ENCODE results near the gene GOLGA6L10.
"Not testable (repeated sequence)": the region's sequence is repeated elsewhere in the genome, so short reads cannot be mapped to it uniquely, and the experiment has no call there.

The GOLGA6L10 gene

GRCh38 chr15:82344421-82344820, 4.9 kb downstream of the GOLGA6L10 start:
- DNase-seq; H3K9me3 ChIP-seq (ENCODE audit: control insufficient read depth, low read length); H3K27ac ChIP-seq (ENCODE audit: insufficient read depth, low read length, poor library complexity, severe bottlenecking); H3K4me1 ChIP-seq (ENCODE audit: control insufficient read depth, insufficient read depth, low read length, poor library complexity, severe bottlenecking); H3K4me3 ChIP-seq (ENCODE audit: insufficient read depth, low read depth, low read length, poor library complexity, severe bottlenecking); H3K36me3 ChIP-seq (ENCODE audit: control insufficient read depth, insufficient read depth, low read length); H3K27me3 ChIP-seq (replicated peaks; ENCODE audit: control insufficient read depth, insufficient read depth, low read length, poor library complexity, severe bottlenecking): not testable (repeated sequence)

- not testable (repeated sequence) for H3K36me3 ChIP-seq (ENCODE audit: control insufficient read depth, insufficient read depth, low read length); H3K4me1 ChIP-seq (ENCODE audit: control insufficient read depth, insufficient read depth, low read length, poor library complexity, severe bottlenecking); H3K4me3 ChIP-seq (ENCODE audit: insufficient read depth, low read depth, low read length, poor library complexity, severe bottlenecking); H3K27ac ChIP-seq (ENCODE audit: insufficient read depth, low read length, poor library complexity, severe bottlenecking); H3K9me3 ChIP-seq (ENCODE audit: control insufficient read depth, low read length); DNase-seq; H3K27me3 ChIP-seq (replicated peaks; ENCODE audit: control insufficient read depth, insufficient read depth, low read length, poor library complexity, severe bottlenecking)
These were observed 5.4 kb downstream of the GOLGA6L10 start for GRCh38 chr15:82343851-82344250.

- not testable (repeated sequence) for H3K27me3 ChIP-seq (replicated peaks; ENCODE audit: control insufficient read depth, insufficient read depth, low read length, poor library complexity, severe bottlenecking); H3K36me3 ChIP-seq (ENCODE audit: control insufficient read depth, insufficient read depth, low read length); H3K9me3 ChIP-seq (ENCODE audit: control insufficient read depth, low read length); H3K4me1 ChIP-seq (ENCODE audit: control insufficient read depth, insufficient read depth, low read length, poor library complexity, severe bottlenecking); H3K27ac ChIP-seq (ENCODE audit: insufficient read depth, low read length, poor library complexity, severe bottlenecking); H3K4me3 ChIP-seq (ENCODE audit: insufficient read depth, low read depth, low read length, poor library complexity, severe bottlenecking)
- DNase-seq, result peak in 1 of 3 donors; percentile 12
These were observed 6.5 kb downstream of the GOLGA6L10 start for GRCh38 chr15:82342632-82343374.

GRCh38 chr15:82338573-82338972, 10.7 kb downstream of the GOLGA6L10 start:
- H3K36me3 ChIP-seq (ENCODE audit: control insufficient read depth, insufficient read depth, low read length); H3K27me3 ChIP-seq (replicated peaks; ENCODE audit: control insufficient read depth, insufficient read depth, low read length, poor library complexity, severe bottlenecking); H3K4me1 ChIP-seq (ENCODE audit: control insufficient read depth, insufficient read depth, low read length, poor library complexity, severe bottlenecking); DNase-seq; H3K4me3 ChIP-seq (ENCODE audit: insufficient read depth, low read depth, low read length, poor library complexity, severe bottlenecking); H3K9me3 ChIP-seq (ENCODE audit: control insufficient read depth, low read length); H3K27ac ChIP-seq (ENCODE audit: insufficient read depth, low read length, poor library complexity, severe bottlenecking): not testable (repeated sequence)

- H3K4me1 ChIP-seq (ENCODE audit: control insufficient read depth, insufficient read depth, low read length, poor library complexity, severe bottlenecking); H3K36me3 ChIP-seq (ENCODE audit: control insufficient read depth, insufficient read depth, low read length); H3K27ac ChIP-seq (ENCODE audit: insufficient read depth, low read length, poor library complexity, severe bottlenecking); H3K27me3 ChIP-seq (replicated peaks; ENCODE audit: control insufficient read depth, insufficient read depth, low read length, poor library complexity, severe bottlenecking); H3K4me3 ChIP-seq (ENCODE audit: insufficient read depth, low read depth, low read length, poor library complexity, severe bottlenecking); H3K9me3 ChIP-seq (ENCODE audit: control insufficient read depth, low read length); DNase-seq: not testable (repeated sequence)
These were observed 11.2 kb downstream of the GOLGA6L10 start for GRCh38 chr15:82338053-82338452.

GRCh38 chr15:82337051-82337450, 12.2 kb downstream of the GOLGA6L10 start:
- H3K27me3 ChIP-seq (replicated peaks; ENCODE audit: control insufficient read depth, insufficient read depth, low read length, poor library complexity, severe bottlenecking); H3K4me3 ChIP-seq (ENCODE audit: insufficient read depth, low read depth, low read length, poor library complexity, severe bottlenecking); H3K4me1 ChIP-seq (ENCODE audit: control insufficient read depth, insufficient read depth, low read length, poor library complexity, severe bottlenecking); H3K27ac ChIP-seq (ENCODE audit: insufficient read depth, low read length, poor library complexity, severe bottlenecking); DNase-seq; H3K36me3 ChIP-seq (ENCODE audit: control insufficient read depth, insufficient read depth, low read length); H3K9me3 ChIP-seq (ENCODE audit: control insufficient read depth, low read length): not testable (repeated sequence)

GRCh38 chr15:82336180-82336647, 13.1 kb downstream of the GOLGA6L10 start:
- H3K4me3 ChIP-seq (ENCODE audit: insufficient read depth, low read depth, low read length, poor library complexity, severe bottlenecking); DNase-seq; H3K27ac ChIP-seq (ENCODE audit: insufficient read depth, low read length, poor library complexity, severe bottlenecking); H3K36me3 ChIP-seq (ENCODE audit: control insufficient read depth, insufficient read depth, low read length); H3K9me3 ChIP-seq (ENCODE audit: control insufficient read depth, low read length); H3K4me1 ChIP-seq (ENCODE audit: control insufficient read depth, insufficient read depth, low read length, poor library complexity, severe bottlenecking); H3K27me3 ChIP-seq (replicated peaks; ENCODE audit: control insufficient read depth, insufficient read depth, low read length, poor library complexity, severe bottlenecking): not testable (repeated sequence)

- H3K9me3 ChIP-seq (ENCODE audit: control insufficient read depth, low read length); H3K27me3 ChIP-seq (replicated peaks; ENCODE audit: control insufficient read depth, insufficient read depth, low read length, poor library complexity, severe bottlenecking); H3K4me1 ChIP-seq (ENCODE audit: control insufficient read depth, insufficient read depth, low read length, poor library complexity, severe bottlenecking); H3K4me3 ChIP-seq (ENCODE audit: insufficient read depth, low read depth, low read length, poor library complexity, severe bottlenecking); DNase-seq; H3K27ac ChIP-seq (ENCODE audit: insufficient read depth, low read length, poor library complexity, severe bottlenecking); H3K36me3 ChIP-seq (ENCODE audit: control insufficient read depth, insufficient read depth, low read length): not testable (repeated sequence)
These were observed 14.3 kb downstream of the GOLGA6L10 start for GRCh38 chr15:82335006-82335405.

- DNase-seq; H3K27ac ChIP-seq (ENCODE audit: insufficient read depth, low read length, poor library complexity, severe bottlenecking); H3K27me3 ChIP-seq (replicated peaks; ENCODE audit: control insufficient read depth, insufficient read depth, low read length, poor library complexity, severe bottlenecking): not testable (repeated sequence)
These were observed 14.7 kb downstream of the GOLGA6L10 start for GRCh38 chr15:82334554-82334932.

GRCh38 chr15:82333603-82334553, 15.4 kb downstream of the GOLGA6L10 start:
- not testable (repeated sequence) for H3K4me1 ChIP-seq (ENCODE audit: control insufficient read depth, insufficient read depth, low read length, poor library complexity, severe bottlenecking); H3K27ac ChIP-seq (ENCODE audit: insufficient read depth, low read length, poor library complexity, severe bottlenecking); DNase-seq; H3K36me3 ChIP-seq (ENCODE audit: control insufficient read depth, insufficient read depth, low read length); H3K9me3 ChIP-seq (ENCODE audit: control insufficient read depth, low read length); H3K27me3 ChIP-seq (replicated peaks; ENCODE audit: control insufficient read depth, insufficient read depth, low read length, poor library complexity, severe bottlenecking); H3K4me3 ChIP-seq (ENCODE audit: insufficient read depth, low read depth, low read length, poor library complexity, severe bottlenecking)

More at GRCh38 chr15:82334554-82334932, 14.7 kb downstream of the GOLGA6L10 start:
- not testable (repeated sequence) for H3K36me3 ChIP-seq (ENCODE audit: control insufficient read depth, insufficient read depth, low read length); H3K9me3 ChIP-seq (ENCODE audit: control insufficient read depth, low read length); H3K4me3 ChIP-seq (ENCODE audit: insufficient read depth, low read depth, low read length, poor library complexity, severe bottlenecking); H3K4me1 ChIP-seq (ENCODE audit: control insufficient read depth, insufficient read depth, low read length, poor library complexity, severe bottlenecking)

Data from effector memory CD4-positive, alpha-beta T cell (primary cell).